ENCODE data around the gene OPA3. TPM values are rescaled to one million over a fixed set of nuclear protein-coding genes. Genes with fewer than 3 reads are reported as not detected.
A peak's percentile ranks its signal among the peaks of the same experiment; 100 is the strongest.

Gene OPA3
- total RNA-seq, 6 experiments from 2014 or later: 13.3 to 15.5 (median 14.3) TPM

DNA sequence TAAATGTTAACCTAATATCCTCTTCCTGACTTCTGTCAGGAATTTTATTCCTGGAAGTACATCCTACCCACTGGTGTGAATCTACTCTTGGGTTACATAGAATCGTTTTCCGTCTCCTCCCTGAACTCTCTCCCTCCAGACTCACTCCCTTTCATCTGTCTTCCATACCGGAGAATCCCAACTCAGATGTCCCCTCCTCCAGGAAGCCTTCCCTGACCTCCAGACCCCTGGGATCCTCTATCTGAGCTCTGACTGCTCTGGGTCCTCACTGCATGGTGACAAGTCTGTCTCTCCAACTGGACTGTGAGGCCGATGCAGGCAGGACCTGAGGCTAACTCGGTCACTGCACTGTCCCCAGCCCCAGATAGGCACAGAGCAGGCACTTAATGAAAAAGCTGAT, 24.6 kb downstream of the OPA3 start:
- Mint-ChIP-seq H3K36me3 (ENCODE audit: low read depth) (no peaks in the 10 kb centered on the region), H3K4me3 (no peak overlapping the region), H3K4me1 (ENCODE audit: low read depth) (peaks cover 6% of the 10 kb centered on the region; the same call in 1 of the 2 replicates), H3K27me3 (ENCODE audit: insufficient read depth) (no peaks in the 10 kb centered on the region; the same call in 1 of the 2 replicates), H3K27ac (no peak overlapping the region), H3K9me3 (no peaks in the 10 kb centered on the region)
- no peak for TF ChIP-seq CTCF (IDR thresholded peaks at IDR 0.05)
- DNase-seq: no peak

GRCh38 chr19:45558399-45558878, 26.2 kb downstream of the OPA3 start:
- DNase-seq: no peak
- Mint-ChIP-seq H3K27ac (no peak overlapping the region), H3K4me1 (ENCODE audit: low read depth) (peaks cover 6% of the 10 kb centered on the region; the same call in 1 of the 2 replicates), H3K9me3 (no peaks in the 10 kb centered on the region), H3K27me3 (ENCODE audit: insufficient read depth) (no peaks in the 10 kb centered on the region; the same call in 1 of the 2 replicates), H3K36me3 (ENCODE audit: low read depth) (no peaks in the 10 kb centered on the region), H3K4me3 (no peak overlapping the region)
- TF ChIP-seq CTCF (IDR thresholded peaks at IDR 0.05): peak; percentile 78

- no peak for DNase-seq
- Mint-ChIP-seq H3K27ac (no peak overlapping the region), H3K36me3 (ENCODE audit: low read depth) (peaks cover 5% of the 10 kb centered on the region; the same call in 1 of the 2 replicates), H3K4me3 (no peak overlapping the region), H3K9me3 (no peaks in the 10 kb centered on the region), H3K27me3 (ENCODE audit: insufficient read depth) (no peaks in the 10 kb centered on the region; the same call in 1 of the 2 replicates), H3K4me1 (ENCODE audit: low read depth) (no peaks in the 10 kb centered on the region)
- no peak for TF ChIP-seq CTCF (IDR thresholded peaks at IDR 0.05)
Measured at GRCh38 chr19:45556835-45557234, 27.8 kb downstream of the OPA3 start.

GRCh38 chr19:45554481-45554880, 30.1 kb downstream of the OPA3 start:
- Mint-ChIP-seq H3K27me3 (ENCODE audit: insufficient read depth) (no peaks in the 10 kb centered on the region; the same call in 1 of the 2 replicates), H3K36me3 (ENCODE audit: low read depth) (peaks cover 5% of the 10 kb centered on the region; the same call in 1 of the 2 replicates), H3K4me3 (no peak overlapping the region), H3K4me1 (ENCODE audit: low read depth) (no peaks in the 10 kb centered on the region), H3K27ac (no peak overlapping the region), H3K9me3 (no peaks in the 10 kb centered on the region)
- DNase-seq: no peak
- TF ChIP-seq CTCF (IDR thresholded peaks at IDR 0.05): no peak

- Mint-ChIP-seq H3K36me3 (ENCODE audit: low read depth) (peaks cover 5% of the 10 kb centered on the region; the same call in 1 of the 2 replicates), H3K27me3 (ENCODE audit: insufficient read depth) (no peaks in the 10 kb centered on the region; the same call in 1 of the 2 replicates), H3K4me3 (no peak overlapping the region), H3K27ac (no peak overlapping the region), H3K9me3 (no peaks in the 10 kb centered on the region), H3K4me1 (ENCODE audit: low read depth) (peaks cover 1% of the 10 kb centered on the region)
- no peak for TF ChIP-seq CTCF (IDR thresholded peaks at IDR 0.05)
- DNase-seq: no peak
Measured at GRCh38 chr19:45553464-45553863, 31.1 kb downstream of the OPA3 start.

Measured in HFFc6 (cell line).